Measurements from ENCODE around the gene RAD51B.

RAD51B gene

DNA sequence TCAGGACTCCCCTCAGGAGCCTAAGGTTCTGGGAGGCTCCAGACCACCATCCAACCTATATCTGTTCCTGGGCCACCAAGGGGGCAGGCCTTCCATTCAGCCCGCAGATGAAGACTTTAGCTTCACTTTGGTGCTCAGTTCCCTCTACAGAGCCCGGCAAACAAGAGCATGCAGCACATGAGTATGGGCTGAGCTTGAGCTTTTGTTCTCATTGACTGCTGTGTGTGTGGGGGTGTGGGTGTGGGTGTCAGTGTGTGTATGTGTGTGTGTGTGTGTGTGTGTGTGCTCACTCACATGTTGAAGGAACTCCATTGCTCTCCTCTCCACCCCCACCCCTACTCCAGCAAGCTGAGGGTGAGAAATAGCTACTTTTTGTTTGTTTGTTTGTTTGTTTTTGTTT, 754.1 kb downstream of the RAD51B start:
- no peak for DNase-seq

DNA sequence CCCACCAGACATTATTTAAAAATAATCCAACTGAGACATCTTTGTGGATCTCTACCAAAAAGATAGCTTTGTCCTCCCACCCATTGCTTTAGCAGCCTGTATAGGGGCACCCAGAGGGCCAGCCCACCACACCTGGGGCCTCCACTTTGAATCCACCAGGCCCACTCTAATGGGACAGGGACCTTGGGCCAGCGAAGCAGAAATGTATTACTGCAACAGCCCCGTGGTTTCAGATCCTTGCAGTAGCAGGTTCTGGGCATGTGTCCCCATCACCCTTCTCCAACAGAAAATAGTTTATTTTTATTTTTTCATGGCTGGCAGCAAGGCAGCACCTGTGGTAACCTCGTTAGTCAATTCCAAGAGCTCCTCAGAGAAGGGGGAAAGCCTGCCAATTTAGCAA, 754.9 kb downstream of the RAD51B start:
- DNase-seq = no peak

DNA sequence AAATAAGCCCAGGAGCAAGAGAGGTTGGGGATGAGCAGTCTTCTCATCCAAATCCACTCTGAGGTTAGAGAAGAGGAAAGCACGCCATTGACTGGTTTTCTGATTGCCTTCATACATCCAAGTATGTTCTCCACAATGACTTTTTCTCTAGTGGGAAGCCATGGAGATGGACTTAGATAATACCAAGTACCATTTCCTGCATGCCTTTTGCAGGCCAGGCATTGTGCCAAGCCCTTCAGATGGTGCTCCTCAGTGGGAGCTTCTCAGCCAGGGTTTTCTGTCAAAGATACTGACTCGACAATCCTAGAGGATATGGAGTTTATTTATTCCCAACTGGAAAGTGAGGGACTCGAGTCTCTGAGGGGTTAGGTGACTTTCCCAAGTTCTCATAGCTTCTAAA, 755.3 kb downstream of the RAD51B start:
- no peak for DNase-seq

GRCh38 chr14:68575426-68575825, 755.8 kb downstream of the RAD51B start:
- DNase-seq = no peak

- DNase-seq = no peak
These were observed 756.5 kb downstream of the RAD51B start for GRCh38 chr14:68576031-68576430.

- no peak for DNase-seq
These were observed 757.1 kb downstream of the RAD51B start for GRCh38 chr14:68576496-68577244.

GRCh38 chr14:68577802-68578541, 758.4 kb downstream of the RAD51B start:
- no peak for DNase-seq

DNA sequence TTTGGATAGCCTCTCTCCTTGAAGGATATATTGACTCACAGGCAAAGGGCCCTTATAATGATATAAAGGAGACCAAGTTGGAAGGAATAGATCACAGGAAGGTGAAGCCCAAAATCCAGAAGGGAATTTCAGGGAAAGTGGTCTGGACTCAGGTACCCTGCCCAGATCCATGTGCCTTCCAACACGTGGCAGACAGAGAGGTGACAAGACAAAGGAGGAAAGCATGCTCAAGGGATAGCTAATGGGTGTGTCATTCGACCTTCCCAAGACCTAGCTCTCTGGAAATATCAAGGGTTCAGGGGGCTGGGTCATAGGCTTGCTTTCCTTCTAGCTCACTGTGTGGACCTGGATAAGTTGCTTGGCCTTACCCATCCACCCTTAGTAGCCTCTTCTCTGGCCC, 759.0 kb downstream of the RAD51B start:
- DNase-seq = no peak

GRCh38 chr14:68580096-68580645, 760.6 kb downstream of the RAD51B start:
- DNase-seq = no peak

DNA sequence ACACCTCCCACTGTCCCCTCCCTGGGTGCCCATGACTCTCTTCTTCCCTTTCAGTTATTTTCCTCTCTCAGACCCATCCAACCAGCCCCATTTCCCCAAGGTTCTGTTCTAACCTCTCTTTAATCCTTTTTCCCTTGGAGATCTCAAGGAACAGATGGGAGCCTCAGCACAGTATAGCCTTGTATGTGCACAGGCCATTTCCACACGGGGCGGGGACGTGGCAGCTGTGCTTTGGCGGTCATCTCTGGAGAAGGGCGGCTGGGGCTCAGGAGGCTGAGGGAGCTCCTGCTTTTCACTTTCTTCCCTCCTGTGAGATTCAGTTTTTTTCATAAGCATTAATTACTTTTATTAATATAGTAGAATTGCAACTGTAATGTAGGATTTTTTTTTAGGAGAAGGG, 761.1 kb downstream of the RAD51B start:
- no peak for DNase-seq

DNA sequence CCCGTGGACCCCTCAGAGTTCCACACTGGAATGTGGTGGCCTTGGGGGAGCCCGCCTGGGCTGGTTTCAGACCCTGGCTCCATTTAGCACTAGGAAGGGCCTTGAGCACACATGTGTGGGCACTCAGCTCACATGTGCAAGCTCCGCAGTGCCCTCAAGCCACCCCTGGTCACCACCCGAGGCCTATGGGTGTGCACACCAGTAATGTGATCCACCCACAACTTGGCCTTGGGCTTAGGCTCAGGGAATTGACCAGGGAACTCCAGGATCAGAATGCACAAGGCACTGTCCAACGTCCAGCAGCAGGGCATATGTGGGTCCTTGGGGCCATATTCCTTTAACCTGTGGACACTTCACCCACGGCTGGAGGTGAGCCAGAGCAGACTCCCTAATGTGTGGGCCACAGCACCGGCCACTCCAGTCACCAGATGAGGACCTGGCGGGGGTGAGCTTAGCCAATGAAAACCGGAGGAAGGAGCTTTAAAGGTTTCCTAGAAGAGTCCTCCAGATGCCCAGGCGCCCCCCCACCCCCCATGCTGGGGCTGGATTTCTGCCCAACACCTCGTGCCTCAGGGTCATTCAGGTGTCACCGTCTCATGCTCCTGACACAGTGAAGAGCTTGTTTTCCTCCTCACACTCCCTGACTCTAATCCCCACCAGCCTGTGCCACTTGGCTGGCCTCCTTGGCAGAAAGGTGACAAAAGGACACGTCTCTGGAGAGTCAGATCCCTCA, 764.1 kb downstream of the RAD51B start:
- DNase-seq = no peak

GRCh38 chr14:68584786-68585185, 765.2 kb downstream of the RAD51B start:
- DNase-seq = no peak

DNA sequence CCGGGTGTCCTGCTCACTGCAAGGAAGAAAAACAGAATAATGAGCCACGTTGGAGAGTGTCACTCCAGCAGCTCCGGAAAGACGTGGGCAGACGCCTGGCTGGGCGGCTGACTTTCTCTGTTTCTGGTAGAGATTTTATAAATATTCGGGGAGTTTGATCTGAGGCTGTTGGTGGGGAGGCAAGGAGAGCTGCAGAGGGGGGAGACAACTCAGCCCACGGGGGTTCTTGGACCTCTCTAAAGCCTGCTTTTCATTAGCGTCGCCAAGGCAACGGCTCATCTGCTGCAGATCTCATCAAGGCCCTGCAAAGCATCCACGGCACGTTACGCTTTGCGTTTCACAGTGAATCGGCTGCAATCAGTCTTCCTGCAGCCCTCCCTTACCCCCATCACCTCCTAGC, 766.1 kb downstream of the RAD51B start:
- DNase-seq = no peak

DNA sequence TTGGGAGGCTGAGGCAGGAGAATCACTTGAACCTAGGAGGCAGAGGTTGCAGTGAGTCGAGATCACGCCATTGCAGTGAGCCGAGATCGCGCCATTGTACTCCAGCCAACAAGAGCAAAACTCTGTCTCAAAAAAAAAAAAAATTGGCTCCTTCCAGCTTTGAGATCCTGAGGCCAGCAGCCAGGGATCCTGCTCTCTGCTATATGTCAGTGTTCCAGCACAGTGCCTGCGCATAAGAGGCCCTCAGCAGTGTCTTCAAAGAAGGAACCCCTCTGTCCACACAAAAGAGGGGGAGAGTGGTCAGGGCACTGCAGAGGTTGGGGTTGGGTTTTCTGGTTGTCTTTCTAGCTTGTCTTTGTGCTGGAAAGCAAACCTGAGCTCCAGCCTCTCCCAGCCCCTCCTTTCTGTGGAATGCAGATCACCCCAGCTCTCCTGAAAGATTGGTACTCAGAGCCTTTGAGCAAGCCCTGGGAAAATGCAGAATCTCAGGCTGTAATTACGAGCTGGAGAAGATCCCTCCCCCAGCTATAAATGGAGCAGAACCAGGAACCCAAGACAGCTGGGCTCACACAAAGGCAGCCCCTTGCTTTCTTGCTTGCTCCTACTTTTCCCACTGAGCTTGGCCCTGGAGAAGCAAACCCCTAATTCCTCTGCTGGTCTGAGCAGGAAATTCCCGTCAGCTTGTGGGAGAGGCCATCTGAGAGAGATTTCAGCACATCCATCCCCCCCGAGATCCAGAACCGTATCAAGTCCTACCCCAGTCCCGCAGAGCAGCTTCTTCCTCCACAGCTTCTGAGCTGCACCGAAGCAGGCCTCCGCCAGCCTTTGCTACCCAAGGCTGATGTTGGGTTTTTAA, 767.5 kb downstream of the RAD51B start:
- no peak for DNase-seq

GRCh38 chr14:68587931-68588330, 768.4 kb downstream of the RAD51B start:
- no peak for DNase-seq

- no peak for DNase-seq
These were observed 770.0 kb downstream of the RAD51B start for GRCh38 chr14:68589447-68590200.

- DNase-seq = no peak
These were observed 770.6 kb downstream of the RAD51B start for GRCh38 chr14:68590201-68590522.

GRCh38 chr14:68591786-68592185, 772.2 kb downstream of the RAD51B start:
- DNase-seq = no peak

GRCh38 chr14:68592948-68593556, 773.5 kb downstream of the RAD51B start:
- DNase-seq = no peak

DNA sequence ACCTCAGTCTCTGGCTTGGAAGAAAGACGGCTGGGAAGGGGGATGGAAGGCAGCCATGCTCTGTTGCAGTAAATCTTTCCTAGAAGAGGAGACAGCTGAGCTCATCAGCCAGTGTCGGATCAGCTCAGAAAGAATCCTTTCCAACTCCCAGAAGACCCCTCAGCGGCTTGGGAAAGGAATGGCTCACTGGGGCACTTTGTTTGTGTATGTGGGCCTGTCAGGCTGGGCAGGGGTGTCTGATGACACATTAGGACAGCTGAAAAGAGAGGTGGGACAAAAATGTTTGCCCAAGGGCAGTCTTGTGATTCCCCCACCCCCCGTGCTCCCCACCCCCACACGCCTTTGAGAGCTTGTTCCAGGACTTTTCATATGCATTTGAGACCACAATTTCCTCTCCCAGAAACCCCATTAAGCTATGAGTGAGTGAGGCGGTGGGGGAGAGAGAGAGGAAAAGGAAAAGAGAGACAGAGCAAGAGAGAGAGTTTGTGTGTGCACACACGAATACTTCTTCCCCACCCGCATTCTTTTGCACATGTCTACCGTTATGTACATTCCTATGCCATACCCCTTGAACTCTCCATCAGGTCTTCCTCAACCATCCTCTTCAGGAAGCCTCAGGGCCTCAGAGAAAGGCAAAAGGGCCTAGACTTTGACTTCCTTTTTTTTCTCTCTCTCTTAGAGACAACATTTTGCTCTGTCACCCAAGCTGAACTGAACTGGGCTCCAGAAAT, 774.4 kb downstream of the RAD51B start:
- no peak for DNase-seq

Measured in NCI-H526 treated with DMSO at 0.1 percent for 48 hours (cell line).